Measurements from ENCODE around the gene SLMAP.

SLMAP gene

GRCh38 chr3:57933602-57934001 lies 177.5 kb downstream of the SLMAP start:
- TF ChIP-seq GATA3 (IDR thresholded peaks at IDR 0.05; ENCODE audit: low read depth, low read length) (no peak), GATA2 (IDR thresholded peaks at IDR 0.05; ENCODE audit: low read depth, low read length) (no peak)

- TF ChIP-seq GATA2 (IDR thresholded peaks at IDR 0.05; ENCODE audit: low read depth, low read length) = no peak
- no peak for TF ChIP-seq GATA3 (IDR thresholded peaks at IDR 0.05; ENCODE audit: low read depth, low read length)
These were observed 178.3 kb downstream of the SLMAP start for GRCh38 chr3:57934373-57934772.

GRCh38 chr3:57935539-57935938 lies 179.4 kb downstream of the SLMAP start:
- TF ChIP-seq GATA2 (IDR thresholded peaks at IDR 0.05; ENCODE audit: low read depth, low read length) (no peak), GATA3 (IDR thresholded peaks at IDR 0.05; ENCODE audit: low read depth, low read length) (no peak)

- TF ChIP-seq GATA2 (IDR thresholded peaks at IDR 0.05; ENCODE audit: low read depth, low read length) (no peak), GATA3 (IDR thresholded peaks at IDR 0.05; ENCODE audit: low read depth, low read length) (no peak)
These were observed 181.0 kb downstream of the SLMAP start for GRCh38 chr3:57937092-57937491.

GRCh38 chr3:57939775-57940174 lies 183.7 kb downstream of the SLMAP start:
- TF ChIP-seq GATA2 (IDR thresholded peaks at IDR 0.05; ENCODE audit: low read depth, low read length) (no peak), GATA3 (IDR thresholded peaks at IDR 0.05; ENCODE audit: low read depth, low read length) (no peak)

- TF ChIP-seq GATA3 (IDR thresholded peaks at IDR 0.05; ENCODE audit: low read depth, low read length) (no peak), GATA2 (IDR thresholded peaks at IDR 0.05; ENCODE audit: low read depth, low read length) (no peak)
These were observed 186.3 kb downstream of the SLMAP start for GRCh38 chr3:57942388-57942787.

- TF ChIP-seq GATA3 (IDR thresholded peaks at IDR 0.05; ENCODE audit: low read depth, low read length) = no peak
- TF ChIP-seq GATA2 (IDR thresholded peaks at IDR 0.05; ENCODE audit: low read depth, low read length) = no peak
These were observed 186.8 kb downstream of the SLMAP start for GRCh38 chr3:57942872-57943283.

- no peak for TF ChIP-seq GATA2 (IDR thresholded peaks at IDR 0.05; ENCODE audit: low read depth, low read length)
- no peak for TF ChIP-seq GATA3 (IDR thresholded peaks at IDR 0.05; ENCODE audit: low read depth, low read length)
These were observed 187.7 kb downstream of the SLMAP start for GRCh38 chr3:57943525-57944495.

- TF ChIP-seq GATA3 (IDR thresholded peaks at IDR 0.05; ENCODE audit: low read depth, low read length) (no peak), GATA2 (IDR thresholded peaks at IDR 0.05; ENCODE audit: low read depth, low read length) (no peak)
These were observed 190.9 kb downstream of the SLMAP start for GRCh38 chr3:57946970-57947381.

- no peak for TF ChIP-seq GATA2 (IDR thresholded peaks at IDR 0.05; ENCODE audit: low read depth, low read length)
- TF ChIP-seq GATA3 (IDR thresholded peaks at IDR 0.05; ENCODE audit: low read depth, low read length) = no peak
These were observed 192.1 kb downstream of the SLMAP start for GRCh38 chr3:57948080-57948671.

- TF ChIP-seq GATA3 (IDR thresholded peaks at IDR 0.05; ENCODE audit: low read depth, low read length) (no peak), GATA2 (IDR thresholded peaks at IDR 0.05; ENCODE audit: low read depth, low read length) (no peak)
These were observed 192.7 kb downstream of the SLMAP start for GRCh38 chr3:57948781-57949242.

GRCh38 chr3:57949344-57949743 lies 193.2 kb downstream of the SLMAP start:
- TF ChIP-seq GATA3 (IDR thresholded peaks at IDR 0.05; ENCODE audit: low read depth, low read length) = no peak
- no peak for TF ChIP-seq GATA2 (IDR thresholded peaks at IDR 0.05; ENCODE audit: low read depth, low read length)

GRCh38 chr3:57949785-57950615 lies 193.9 kb downstream of the SLMAP start:
- TF ChIP-seq GATA2 (IDR thresholded peaks at IDR 0.05; ENCODE audit: low read depth, low read length) (no peak), GATA3 (IDR thresholded peaks at IDR 0.05; ENCODE audit: low read depth, low read length) (no peak)

Measured in SH-SY5Y (cell line).